Chondrocyte (in vitro differentiated cells): Measurements from ENCODE around the gene HAX1. TPM values are rescaled to one million over a fixed set of nuclear protein-coding genes. Genes with fewer than 3 reads are reported as not detected.

ENCODE experiments used
- DNase-seq: peaks from one replicate; pipeline ENCODE4 v3.0.0; 2021; ENCODE audit warnings: mixed read lengths, low spot score
- H3K27ac Mint-ChIP-seq: one replicate; pipeline ENCODE4 v1.8.0; 2021; ENCODE audit warnings: mild to moderate bottlenecking, moderate library complexity, mixed read lengths; ENCODE audit not compliant: unreplicated experiment
- H3K27me3 Mint-ChIP-seq: 2 replicates; pipeline ENCODE4 v1.8.0; 2021; ENCODE audit warnings: low read depth, mixed read lengths
- H3K36me3 Mint-ChIP-seq: 2 replicates; pipeline ENCODE4 v1.8.0; 2021; ENCODE audit warnings: low read depth, mixed read lengths
- H3K4me1 Mint-ChIP-seq: 2 replicates; pipeline ENCODE4 v1.8.0; 2021; ENCODE audit warnings: low read depth, mild to moderate bottlenecking, mixed read lengths
- H3K4me3 Mint-ChIP-seq: one replicate; pipeline ENCODE4 v1.8.0; 2021; ENCODE audit warnings: mild to moderate bottlenecking, moderate library complexity, mixed read lengths; ENCODE audit not compliant: unreplicated experiment
- H3K9me3 Mint-ChIP-seq: 2 replicates; pipeline ENCODE4 v1.8.0; 2021; ENCODE audit warnings: low read depth, mixed read lengths
- CTCF ChIP-seq: fragments of 200-600 bp; sonication (generic); IDR thresholded peaks from 2 replicates; pipeline ENCODE4 v1.5.0; 2021; ENCODE audit warnings: antibody characterized with exemption, mild to moderate bottlenecking, moderate library complexity
- total RNA-seq: library from RNA; stranded (reverse); gene quantifications from 3 replicates; pipeline ENCODE4 v1.2.1, GENCODE V29; 2021

HAX1 gene
- total RNA-seq, 1 donor from 2014 or later = 104 TPM

- peak within 1 kb of the TSS; percentile 95 for H3K27ac Mint-ChIP-seq
- no peaks in the 10 kb centered on the region for H3K9me3 Mint-ChIP-seq
- no peak for DNase-seq
- H3K4me3 Mint-ChIP-seq = peak within 1 kb of the TSS; percentile 98
- peaks cover under 1% of the 10 kb centered on the region for H3K36me3 Mint-ChIP-seq
- peaks cover 33% of the 10 kb centered on the region for H3K4me1 Mint-ChIP-seq
- peaks cover 14% of the 10 kb centered on the region for H3K27me3 Mint-ChIP-seq
- TF ChIP-seq CTCF = peak; percentile 97
Observed at GRCh38 chr1:154324669-154325582, 52.5 kb downstream of the HAX1 start, which contains the start of gene ATP8B2. Gene ATP8B2, plus strand, starts transcription at chr1:154325525. Its CDS starts 2,617 bp downstream, at chr1:154328142.

Other genes with a start within 250 kb of the HAX1 start
- 0.19 TPM in 1 of 3 replicates, not detected in the others for gene NUP210L, start 117.6 kb upstream of the HAX1 start, total RNA-seq
- 248 to 259 TPM (median 256 TPM) in 3 replicates for gene TPM3, start 80.5 kb upstream of the HAX1 start, total RNA-seq
- gene CFAP141, start 66.3 kb upstream of the HAX1 start, total RNA-seq = not detected in 3 replicates
- 182 to 202 TPM (median 186 TPM) in 3 replicates for gene UBAP2L, start 51.7 kb upstream of the HAX1 start, total RNA-seq
- gene AQP10, start 48.5 kb downstream of the HAX1 start, total RNA-seq = not detected in 3 replicates
- 83.1 to 133 TPM (median 86.6 TPM) in 3 replicates for gene ATP8B2, start 52.9 kb downstream of the HAX1 start, total RNA-seq
- 1.1 to 1.4 TPM (median 1.3 TPM) in 3 replicates for gene IL6R, start 132.7 kb downstream of the HAX1 start, total RNA-seq
- gene TDRD10, start 229.6 kb downstream of the HAX1 start, total RNA-seq = 0.17 TPM in 1 of 3 replicates, not detected in the others
- 0.10 to 0.20 TPM in 2 of 3 replicates, not detected in the other for gene SHE, start 229.8 kb downstream of the HAX1 start, total RNA-seq